ENCODE data around the gene TTC28.

DNA sequence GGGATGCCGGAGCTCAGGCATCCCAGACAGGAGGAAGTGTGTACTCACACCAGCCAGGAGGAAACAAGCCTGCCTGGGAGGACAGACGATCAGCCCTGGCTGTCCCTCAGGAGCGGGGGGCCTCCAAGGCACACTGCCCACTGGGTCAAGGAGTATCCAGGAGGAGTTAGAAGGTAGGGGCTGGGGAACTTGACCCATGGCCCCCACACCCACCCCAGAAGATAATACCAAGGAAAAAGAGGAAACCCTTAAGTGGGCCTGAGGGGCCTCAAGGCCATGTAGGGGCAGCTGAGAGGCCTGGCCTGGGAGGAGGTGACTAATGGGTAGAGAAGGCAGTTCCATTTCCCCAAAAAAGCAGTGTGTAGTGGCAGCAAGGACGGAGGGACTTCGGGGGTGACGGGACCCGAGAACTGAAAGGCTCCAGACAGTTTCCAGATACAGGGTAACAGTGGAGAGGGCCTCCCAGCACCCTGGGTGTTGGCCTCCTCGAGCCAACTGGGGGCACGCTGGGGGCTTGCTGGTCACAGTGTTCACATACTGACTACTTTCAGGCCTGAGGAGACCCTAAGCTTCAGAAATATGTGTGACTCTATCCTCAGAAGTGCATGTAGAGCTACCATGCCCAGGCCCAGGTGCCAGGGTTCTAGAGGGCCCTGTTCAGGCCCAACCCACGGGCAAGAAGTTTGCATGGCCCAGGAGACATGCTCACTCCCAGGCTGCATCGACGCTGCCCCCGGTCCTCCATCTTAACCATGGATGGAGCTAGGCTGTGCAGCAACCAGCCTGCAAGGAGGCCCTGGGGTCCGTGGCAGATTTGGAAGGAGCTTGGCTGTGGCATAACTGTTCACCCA is 684.9 kb downstream of the TTC28 start:
- TF ChIP-seq CTCF (conservative IDR thresholded peaks at IDR 0.05 in 1 of 2, IDR thresholded peaks at IDR 0.05 in 1 of 2; ENCODE audit: low read depth in 1 of 2, low read length in 2 of 2) (no peak), EZH2 (IDR thresholded peaks at IDR 0.05; ENCODE audit: low read length, missing control alignments) (no peak)
